Activated CD4-positive, alpha-beta T cell treated with anti-CD3 and anti-CD28 coated beads, Interleukin-2, amount 10 ng/mL, durations not matched to agents 7 days and 5 days (primary cell): ENCODE measurements around the gene WDR45. TPM values are rescaled to one million over a fixed set of nuclear protein-coding genes. Genes with fewer than 3 reads are reported as not detected.
A peak's percentile ranks its signal among the peaks of the same experiment; 100 is the strongest.

Source experiments
- CTCF ChIA-PET: fragments of 350-600 bp; sonication (Branson Sonifier 250); formaldehyde crosslinking; loops from one replicate; lab custom pipeline; 2021; ENCODE audit warnings: antibody characterized with exemption; lab: Charles Lee
- POLR2A ChIA-PET: fragments of 350-600 bp; sonication (Branson Sonifier 250); formaldehyde crosslinking; loops from one replicate; lab custom pipeline; 2021; ENCODE audit warnings: antibody characterized with exemption; lab: Charles Lee
- DNase-seq: peaks from one replicate; pipeline ENCODE4 v3.0.0-alpha.2; 2020
- H3K27ac Mint-ChIP-seq: one replicate; pipeline ENCODE4 v1.8.0; 2021; ENCODE audit warnings: mild to moderate bottlenecking, moderate library complexity, mixed read lengths
- H3K27me3 Mint-ChIP-seq: one replicate; pipeline ENCODE4 v1.8.0; 2021; ENCODE audit warnings: mixed read lengths
- H3K36me3 Mint-ChIP-seq: one replicate; pipeline ENCODE4 v1.8.0; 2021; ENCODE audit warnings: low read depth, mixed read lengths
- H3K4me1 Mint-ChIP-seq: one replicate; pipeline ENCODE4 v1.8.0; 2021; ENCODE audit warnings: mixed read lengths
- H3K4me3 Mint-ChIP-seq: one replicate; pipeline ENCODE4 v1.8.0; 2021; ENCODE audit warnings: mild to moderate bottlenecking, moderate library complexity, mixed read lengths
- H3K9me3 Mint-ChIP-seq: one replicate; pipeline ENCODE4 v1.8.0; 2021; ENCODE audit warnings: mixed read lengths
- total RNA-seq, 2 experiments: library from RNA; stranded (reverse); gene quantifications; one replicate each; pipeline ENCODE4 v1.2.3, GENCODE V29; 2021

WDR45 gene
- total RNA-seq, 2 experiments from 2014 or later: 44.0 to 48.6 TPM

DNA sequence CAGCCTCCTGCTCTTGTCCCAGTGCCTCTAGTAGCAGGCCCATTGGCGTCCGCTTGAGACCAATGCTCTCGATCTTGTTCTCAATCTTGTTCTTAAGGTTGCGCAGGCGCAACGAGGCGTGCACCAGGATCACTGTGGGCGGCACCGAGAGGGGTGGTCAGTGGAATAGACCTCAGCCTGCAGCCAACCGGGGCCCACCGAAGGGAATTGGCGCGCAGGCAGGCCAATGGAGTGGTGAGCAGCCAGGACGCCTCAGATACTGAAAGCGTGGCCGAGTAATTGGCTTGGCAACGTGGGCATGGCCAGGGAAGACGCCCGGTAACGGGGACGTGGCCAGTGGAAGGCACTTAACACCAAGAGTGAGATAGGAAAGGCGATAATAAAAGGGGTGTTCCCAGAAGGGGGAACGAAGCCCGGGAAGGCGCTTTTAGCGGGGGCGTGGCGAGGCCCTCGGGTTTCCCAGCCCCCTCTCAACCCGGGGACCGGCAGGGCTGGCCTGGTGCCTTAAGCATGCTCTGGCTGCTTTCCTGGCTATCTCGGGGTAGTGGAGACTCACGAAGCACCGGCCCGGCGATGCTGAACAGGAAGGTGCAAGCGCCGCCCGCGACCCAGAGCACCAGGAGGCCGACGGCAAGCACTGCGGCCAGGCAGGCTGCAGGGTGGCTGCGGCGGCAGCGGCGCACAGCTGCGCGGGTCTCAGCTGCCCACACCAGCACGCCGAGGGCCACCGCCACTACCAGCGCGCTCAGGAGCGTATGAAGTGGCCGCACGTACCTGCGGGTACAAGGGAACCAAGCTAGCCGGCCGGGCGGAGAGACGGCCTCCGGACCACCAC is 7.6 kb downstream of the WDR45 start:
- Mint-ChIP-seq H3K9me3 (no peaks in the 10 kb centered on the region), H3K27me3 (no peaks in the 10 kb centered on the region), H3K4me1 (peaks cover 20% of the 10 kb centered on the region), H3K4me3 (peak overlapping the region; percentile 16), H3K36me3 (peaks cover 17% of the 10 kb centered on the region), H3K27ac (peak overlapping the region; percentile 60)
- ChIA-PET CTCF (interaction anchor here (1.0 kb wide), 1 partner anchor 14 kb away, joined by 3 read pairs; no protein-coding TSS in a partner anchor), POLR2A (no interaction called here)
- no peak for DNase-seq

DNA sequence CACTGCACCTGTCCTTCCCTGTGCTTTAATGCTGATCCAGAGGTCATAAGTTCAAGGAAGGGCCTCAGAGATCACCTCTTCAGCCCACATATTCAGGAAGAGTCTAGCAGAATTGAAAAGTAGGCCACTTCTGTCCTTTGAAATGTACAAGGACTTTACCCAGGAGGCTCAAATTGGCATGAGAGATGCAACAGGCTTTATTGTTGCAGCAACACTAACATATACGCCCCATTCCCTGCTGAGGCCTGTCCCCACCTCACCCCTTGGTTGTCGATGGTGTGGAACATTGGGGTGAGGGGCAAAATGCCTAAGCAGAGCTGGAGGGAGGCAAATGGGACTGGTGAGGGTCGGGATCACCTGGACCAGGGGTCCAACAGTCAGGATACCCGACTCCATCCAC is 8.7 kb downstream of the WDR45 start:
- Mint-ChIP-seq H3K27ac (no peak overlapping the region), H3K9me3 (no peaks in the 10 kb centered on the region), H3K27me3 (no peaks in the 10 kb centered on the region), H3K36me3 (peaks cover 17% of the 10 kb centered on the region), H3K4me1 (peaks cover 20% of the 10 kb centered on the region), H3K4me3 (no peak overlapping the region)
- DNase-seq: no peak
- CTCF ChIA-PET: no interaction called here
- POLR2A ChIA-PET: no interaction called here

- Mint-ChIP-seq H3K4me3 (no peak overlapping the region), H3K4me1 (peaks cover 17% of the 10 kb centered on the region), H3K36me3 (peaks cover 5% of the 10 kb centered on the region), H3K27ac (no peak overlapping the region), H3K9me3 (no peaks in the 10 kb centered on the region), H3K27me3 (no peaks in the 10 kb centered on the region)
- POLR2A ChIA-PET: no interaction called here
- CTCF ChIA-PET: no interaction called here
- DNase-seq: no peak
Measured at GRCh38 chrX:49069038-49069437, 10.6 kb downstream of the WDR45 start.

GRCh38 chrX:49067285-49068120 is 12.2 kb downstream of the WDR45 start:
- no peak for DNase-seq
- Mint-ChIP-seq H3K27ac (no peak overlapping the region), H3K27me3 (no peaks in the 10 kb centered on the region), H3K9me3 (no peaks in the 10 kb centered on the region), H3K36me3 (peaks cover 4% of the 10 kb centered on the region), H3K4me3 (no peak overlapping the region), H3K4me1 (peaks cover 3% of the 10 kb centered on the region)
- POLR2A ChIA-PET: no interaction called here
- CTCF ChIA-PET: no interaction called here

GRCh38 chrX:49066690-49067089 is 13.0 kb downstream of the WDR45 start:
- no peak for DNase-seq
- Mint-ChIP-seq H3K27me3 (no peaks in the 10 kb centered on the region), H3K4me3 (no peak overlapping the region), H3K4me1 (no peaks in the 10 kb centered on the region), H3K27ac (no peak overlapping the region), H3K9me3 (no peaks in the 10 kb centered on the region), H3K36me3 (peaks cover 4% of the 10 kb centered on the region)
- ChIA-PET POLR2A (no interaction called here), CTCF (no interaction called here)

- Mint-ChIP-seq H3K27ac (no peak overlapping the region), H3K4me1 (no peaks in the 10 kb centered on the region), H3K4me3 (no peak overlapping the region), H3K9me3 (no peaks in the 10 kb centered on the region), H3K27me3 (no peaks in the 10 kb centered on the region), H3K36me3 (peaks cover 1% of the 10 kb centered on the region)
- ChIA-PET CTCF (no interaction called here), POLR2A (no interaction called here)
- DNase-seq: no peak
Measured at GRCh38 chrX:49066278-49066677, 13.4 kb downstream of the WDR45 start.

DNA sequence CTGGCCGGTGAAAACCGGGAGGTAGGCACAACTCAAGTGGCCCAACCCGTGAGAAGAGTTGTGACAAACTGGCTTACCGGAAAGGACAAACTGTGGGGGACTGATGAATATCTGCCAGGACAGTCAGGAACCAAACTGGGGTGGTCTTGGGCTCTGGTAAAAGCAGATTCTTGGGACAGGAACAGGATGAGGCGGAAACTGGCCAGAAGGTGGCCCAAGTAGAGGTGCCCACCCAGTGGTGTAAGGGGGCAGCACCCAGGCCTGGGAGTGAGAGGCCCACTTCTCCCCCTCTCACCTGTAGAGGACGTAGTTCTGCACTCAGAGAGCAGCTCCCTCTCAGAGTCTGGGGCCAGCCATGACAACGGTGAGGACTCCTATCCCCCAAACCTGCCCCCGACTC is 15.0 kb downstream of the WDR45 start:
- no peaks in the 10 kb centered on the region for H3K27me3 Mint-ChIP-seq
- H3K27ac Mint-ChIP-seq: peak overlapping the region; percentile 5

DNA sequence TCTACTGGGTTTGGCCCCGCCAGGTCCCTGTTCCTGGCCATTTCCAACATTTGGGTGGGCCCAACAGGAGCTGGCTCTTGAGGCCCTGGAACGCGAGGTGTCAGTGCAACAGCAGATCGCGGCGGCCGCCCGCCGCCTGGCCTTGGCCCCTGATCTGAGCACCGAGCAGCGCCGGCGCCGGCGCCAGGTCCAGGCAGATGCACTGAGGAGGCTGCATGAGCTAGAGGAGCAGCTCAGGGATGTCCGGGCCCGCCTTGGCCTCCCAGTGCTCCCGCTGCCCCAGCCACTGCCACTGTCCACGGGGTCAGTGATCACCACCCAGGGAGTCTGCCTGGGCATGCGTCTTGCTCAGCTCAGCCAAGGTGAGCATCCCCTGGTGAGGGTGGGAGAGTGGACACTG is 15.4 kb downstream of the WDR45 start:
- Mint-ChIP-seq H3K4me1 (no peaks in the 10 kb centered on the region), H3K36me3 (no peaks in the 10 kb centered on the region), H3K27me3 (no peaks in the 10 kb centered on the region), H3K27ac (no peak overlapping the region), H3K4me3 (no peak overlapping the region), H3K9me3 (no peaks in the 10 kb centered on the region)
- CTCF ChIA-PET: interaction anchor here (1.7 kb wide), 1 partner anchor 13 kb away, joined by 3 read pairs; no protein-coding TSS in a partner anchor
- POLR2A ChIA-PET: no interaction called here
- no peak for DNase-seq

More for the DNA sequence above, 15.0 kb downstream of the WDR45 start:
- Mint-ChIP-seq H3K9me3 (no peaks in the 10 kb centered on the region), H3K4me1 (no peaks in the 10 kb centered on the region), H3K4me3 (no peak overlapping the region), H3K36me3 (no peaks in the 10 kb centered on the region)
- no peak for DNase-seq
- ChIA-PET POLR2A (no interaction called here), CTCF (interaction anchor here (1.7 kb wide), 1 partner anchor 13 kb away, joined by 3 read pairs; no protein-coding TSS in a partner anchor)

DNA sequence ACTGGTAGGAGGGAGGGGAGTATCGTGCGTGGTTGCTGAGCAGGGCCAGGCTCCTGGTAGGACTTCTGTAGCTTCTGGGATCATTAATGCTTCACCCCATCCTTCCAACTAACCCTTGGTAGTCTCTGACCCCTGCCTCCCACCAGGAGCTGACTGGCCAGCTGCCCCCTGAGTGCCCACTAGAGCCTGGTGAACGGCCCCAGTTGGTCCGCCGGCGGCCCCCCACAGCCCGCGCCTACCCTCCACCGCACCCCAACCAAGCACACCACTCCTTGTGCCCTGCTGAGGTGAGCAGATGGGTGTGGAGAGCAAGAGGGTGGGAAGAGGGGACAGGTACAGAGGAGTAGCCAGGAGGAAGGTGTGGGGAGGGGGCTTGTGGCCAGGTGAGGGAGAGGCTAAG is 16.0 kb downstream of the WDR45 start:
- no peaks in the 10 kb centered on the region for H3K36me3 Mint-ChIP-seq
- ChIA-PET CTCF (interaction anchor here (1.7 kb wide), 1 partner anchor 12 kb away, joined by 3 read pairs; no protein-coding TSS in a partner anchor), POLR2A (no interaction called here)
- H3K27me3 Mint-ChIP-seq: no peaks in the 10 kb centered on the region
- DNase-seq: no peak
- H3K4me1 Mint-ChIP-seq: no peaks in the 10 kb centered on the region
- no peak overlapping the region for H3K4me3 Mint-ChIP-seq
- H3K27ac Mint-ChIP-seq: no peak overlapping the region
- H3K9me3 Mint-ChIP-seq: no peaks in the 10 kb centered on the region

GRCh38 chrX:49061916-49062315 is 17.8 kb downstream of the WDR45 start:
- POLR2A ChIA-PET: no interaction called here
- Mint-ChIP-seq H3K4me3 (no peak overlapping the region), H3K36me3 (no peaks in the 10 kb centered on the region), H3K27me3 (no peaks in the 10 kb centered on the region), H3K9me3 (no peaks in the 10 kb centered on the region), H3K4me1 (no peaks in the 10 kb centered on the region), H3K27ac (no peak overlapping the region)
- no peak for DNase-seq
- CTCF ChIA-PET: interaction anchor here (0.9 to 1.2 kb wide), 2 partner anchors 12 to 18 kb away, joined by 3 read pairs; no protein-coding TSS in a partner anchor

DNA sequence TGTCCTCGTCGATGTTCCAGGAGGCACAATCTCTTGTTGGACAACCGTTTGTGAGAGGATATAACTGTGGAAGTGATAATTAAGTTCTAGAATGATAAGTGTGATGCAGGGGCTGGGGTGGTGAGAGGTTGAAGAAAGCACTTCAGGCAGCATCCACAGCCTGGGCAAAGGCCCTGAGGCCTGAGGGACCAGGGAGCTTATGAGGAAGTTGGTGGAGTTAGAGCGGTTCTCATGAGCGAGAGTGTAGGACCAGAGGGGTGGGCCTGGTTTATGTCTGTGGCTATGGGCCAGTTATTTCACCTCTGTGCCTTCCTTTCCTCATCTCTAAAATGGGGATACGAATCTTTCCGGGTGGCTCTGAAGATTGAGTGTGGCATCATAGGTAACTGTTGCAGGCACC is 18.2 kb downstream of the WDR45 start:
- H3K27ac Mint-ChIP-seq: no peak overlapping the region
- H3K27me3 Mint-ChIP-seq: no peaks in the 10 kb centered on the region
- H3K4me3 Mint-ChIP-seq: no peak overlapping the region
- no peaks in the 10 kb centered on the region for H3K4me1 Mint-ChIP-seq
- DNase-seq: no peak
- H3K36me3 Mint-ChIP-seq: no peaks in the 10 kb centered on the region
- ChIA-PET POLR2A (no interaction called here), CTCF (interaction anchor here (0.9 kb wide), 1 partner anchor 18 kb away, joined by 3 read pairs; no protein-coding TSS in a partner anchor)
- no peaks in the 10 kb centered on the region for H3K9me3 Mint-ChIP-seq

- Mint-ChIP-seq H3K27ac (no peak overlapping the region), H3K36me3 (no peaks in the 10 kb centered on the region), H3K27me3 (no peaks in the 10 kb centered on the region), H3K9me3 (no peaks in the 10 kb centered on the region), H3K4me1 (peaks cover 2% of the 10 kb centered on the region), H3K4me3 (no peak overlapping the region)
- POLR2A ChIA-PET: no interaction called here
- CTCF ChIA-PET: interaction anchor here (0.9 kb wide), 1 partner anchor 17 kb away, joined by 3 read pairs; no protein-coding TSS in a partner anchor
- DNase-seq: no peak
Measured at GRCh38 chrX:49060914-49061313, 18.8 kb downstream of the WDR45 start.

DNA sequence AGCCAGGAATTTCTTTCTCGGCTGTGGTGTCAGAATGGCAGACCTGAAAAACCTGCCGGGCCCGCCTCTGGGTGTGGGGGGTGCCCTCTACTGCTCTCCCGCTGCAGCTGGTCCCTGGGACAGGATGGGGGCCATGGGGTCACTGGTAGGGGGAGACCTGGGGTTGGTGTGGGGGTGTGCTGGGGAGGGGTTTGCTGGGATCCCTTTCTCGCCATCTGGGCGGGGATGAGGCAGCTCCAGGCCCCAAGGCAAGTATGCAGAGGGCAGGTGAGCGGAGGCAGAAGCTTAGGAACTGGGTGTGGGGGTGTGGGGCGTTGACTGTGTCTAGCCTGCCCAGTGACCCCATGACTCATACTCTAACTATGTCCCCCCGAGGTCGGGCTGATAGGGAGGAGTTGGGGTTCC is 20.0 kb downstream of the WDR45 start:
- Mint-ChIP-seq H3K4me3 (no peak overlapping the region), H3K4me1 (peaks cover 13% of the 10 kb centered on the region), H3K27me3 (no peaks in the 10 kb centered on the region), H3K9me3 (no peaks in the 10 kb centered on the region), H3K27ac (no peak overlapping the region), H3K36me3 (no peaks in the 10 kb centered on the region)
- no peak for DNase-seq
- ChIA-PET POLR2A (no interaction called here), CTCF (no interaction called here)
